ENCODE measurements around the gene NEDD9. TPM values are rescaled to one million over a fixed set of nuclear protein-coding genes. Genes with fewer than 3 reads are reported as not detected.

NEDD9 gene
- total and polyA plus RNA-seq, 10 of the 15 experiments (the other 5 are each of a cell fraction or from before 2014, with no cell fraction given) = 4.9 to 92.6 (median 14.6) TPM

GRCh38 chr6:11171952-11172351 lies 60.5 kb downstream of the NEDD9 start:
- Histone ChIP-seq H3K27me3 (replicated peaks in 1 of 2; ENCODE audit: control insufficient read depth in 2 of 2, insufficient read depth in 2 of 2, low read length in 1 of 2) (no peaks in the 10 kb centered on the region), H3K9me3 (replicated peaks; ENCODE audit: control insufficient read depth, insufficient read depth, low read length) (no peaks in the 10 kb centered on the region; the same call in 2 of the 3 replicates), H3K4me3 (no peak overlapping the region), H3K27ac (ENCODE audit: control insufficient read depth, insufficient read depth) (no peak overlapping the region), H3K4me1 (ENCODE audit: control insufficient read depth, insufficient read depth, low read length) (no peaks in the 10 kb centered on the region), H3K4me2 (ENCODE audit: control insufficient read depth, insufficient read depth) (no peak overlapping the region), H4K20me1 (ENCODE audit: control insufficient read depth, insufficient read depth) (no peaks in the 10 kb centered on the region), H3K9ac (ENCODE audit: control insufficient read depth, insufficient read depth, low read length) (no peak overlapping the region), H2AFZ (ENCODE audit: control insufficient read depth, low read depth, low read length) (no peak overlapping the region), H3K79me2 (ENCODE audit: control insufficient read depth, insufficient read depth, low read length) (no peaks in the 10 kb centered on the region), H3K36me3 (ENCODE audit: control insufficient read depth in 2 of 2, insufficient read depth in 2 of 2, low read length in 1 of 2) (no peaks in the 10 kb centered on the region)
- ATAC-seq = no peak
- BruUV-seq (replicated peaks) = no TSS peak
- RAD21 ChIA-PET (ENCODE audit: unreplicated experiment) = interaction anchor here (0.7 to 7.1 kb wide), 18 partner anchors 17 to 404 kb away, joined by 3 to 78 read pairs (median 4); partner anchors contain the start of gene NEDD9
- no peak for FAIRE-seq
- POLR2A ChIA-PET = interaction anchor here (0.7 kb wide), 1 partner anchor 150 kb away, joined by 3 read pairs; no protein-coding TSS in a partner anchor
- in situ Hi-C loops (cut with MboI) (loop anchor here (10.0 kb wide), 1 partner anchor 323 kb away; no protein-coding TSS in a partner anchor), intact Hi-C loops (cut with micrococcal nuclease; ENCODE audit: unreplicated experiment) (loop anchor here (1.0 to 5.0 kb wide), 4 partner anchors 105 to 324 kb away; no protein-coding TSS in a partner anchor)
- SMC1A ChIA-PET (ENCODE audit: uncharacterized antibody, unreplicated experiment) = interaction anchor here (0.5 to 10.2 kb wide), 30 partner anchors 16 to 404 kb away, joined by 3 to 135 read pairs (median 4); no protein-coding TSS in a partner anchor
- CTCF ChIA-PET = interaction anchor here (0.6 to 4.4 kb wide), 43 partner anchors 9 to 1675 kb away, joined by 3 to 97 read pairs (median 4); no protein-coding TSS in a partner anchor
- DNase-seq (ENCODE audit: low read depth, low spot score) = no peak
- TF ChIP-seq TCF12 (IDR thresholded peaks at IDR 0.05; ENCODE audit: low read depth, low read length) (no peak), MYB (IDR thresholded peaks at IDR 0.05; ENCODE audit: borderline replicate concordance, low read depth, low read length) (no peak), ZSCAN29 (IDR thresholded peaks at IDR 0.05) (no peak), KAT2A (conservative IDR thresholded peaks at IDR 0.05; ENCODE audit: control insufficient read depth, low read depth, low read length) (no peak), ATF2 (IDR thresholded peaks at IDR 0.05; ENCODE audit: low read length) (no peak), E2F8 (IDR thresholded peaks at IDR 0.05; ENCODE audit: low read depth, partially characterized antibody) (no peak), SIX5 (IDR thresholded peaks at IDR 0.05; ENCODE audit: low read depth, low read length, severe bottlenecking) (no peak), SMC3 (IDR thresholded peaks at IDR 0.05; ENCODE audit: borderline replicate concordance, low read length) (no peak), PKNOX1 (IDR thresholded peaks at IDR 0.05) (no peak), RELA (IDR thresholded peaks at IDR 0.05; ENCODE audit: borderline replicate concordance, partially characterized antibody) (no peak), SIN3A (IDR thresholded peaks at IDR 0.05; ENCODE audit: low read depth, low read length) (no peak), RAD51 (IDR thresholded peaks at IDR 0.05) (no peak), RAD21 (IDR thresholded peaks at IDR 0.05; ENCODE audit: insufficient read depth, low read depth, low read length) (no peak), PAX8 (IDR thresholded peaks at IDR 0.05) (no peak), SUPT20H (IDR thresholded peaks at IDR 0.05; ENCODE audit: borderline replicate concordance, control insufficient read depth, low read depth, low read length) (no peak), PBX3 (IDR thresholded peaks at IDR 0.05; ENCODE audit: insufficient replicate concordance, low read depth, low read length) (no peak)
- WGBS (ENCODE audit: insufficient coverage, insufficient replicate concordance, low lambda C conversion rate, missing lambda C conversion rate) = 83% methylated on average over 13 of the region's 13 CpGs

All from GM12878 (cell line).